Ectodermal cell (in vitro differentiated cells): ENCODE data around the gene SGMS1.
"Not testable (repeated sequence)": the region's sequence is repeated elsewhere in the genome, so short reads cannot be mapped to it uniquely, and the experiment has no call there.

ENCODE experiments used
- H3K27ac ChIP-seq: 2 replicates; pipeline ENCODE4 v1.7.0; 2013; ENCODE audit warnings: mild to moderate bottlenecking, low read depth, low read length; ENCODE audit not compliant: insufficient read depth, poor library complexity, severe bottlenecking
- H3K27me3 ChIP-seq: 2 replicates; pipeline ENCODE4 v1.7.0; 2013; ENCODE audit warnings: mild to moderate bottlenecking, low read length; ENCODE audit not compliant: insufficient read depth, control insufficient read depth, poor library complexity, severe bottlenecking
- H3K36me3 ChIP-seq: one replicate; pipeline ENCODE4 v1.7.0; 2013; ENCODE audit warnings: low read length; ENCODE audit not compliant: control insufficient read depth, insufficient read depth
- H3K4me1 ChIP-seq: one replicate; pipeline ENCODE4 v1.7.0; 2013; ENCODE audit warnings: low read length; ENCODE audit not compliant: control insufficient read depth, insufficient read depth
- H3K4me3 ChIP-seq: 2 replicates; pipeline ENCODE4 v1.7.0; 2013; ENCODE audit warnings: low read depth, low read length, control low read depth; ENCODE audit not compliant: insufficient read depth
- H3K9me3 ChIP-seq: 2 replicates; pipeline ENCODE4 v1.7.0; 2013; ENCODE audit warnings: mild to moderate bottlenecking, low read length, moderate library complexity; ENCODE audit not compliant: control insufficient read depth
- WGBS, 2 experiments: methylation state at CpG; one replicate each; pipeline ENCODE4 v1.1.7; 2013; ENCODE audit warnings: missing lambda C conversion rate in 2 of 2; 5-methylcytosine and 5-hydroxymethylcytosine counted together

SGMS1 gene

GRCh38 chr10:50364730-50365129 lies 259.0 kb downstream of the SGMS1 start:
- H3K4me3 ChIP-seq, H3K36me3 ChIP-seq, H3K9me3 ChIP-seq, H3K27ac ChIP-seq, H3K27me3 ChIP-seq, H3K4me1 ChIP-seq: not testable (repeated sequence)
- 90 to 95% methylated on average over 3 of the region's 3 CpGs for WGBS, 2 experiments

- Histone ChIP-seq H3K4me3 (no peak overlapping the region), H3K9me3 (no peaks in the 10 kb centered on the region), H3K36me3 (no peaks in the 10 kb centered on the region), H3K27me3 (no peaks in the 10 kb centered on the region), H3K4me1 (no peaks in the 10 kb centered on the region), H3K27ac (no peak overlapping the region)
- 100% methylated on average over 1 to 2 of the region's 2 CpGs for WGBS, 2 experiments
Measured at GRCh38 chr10:50362547-50363125, 261.1 kb downstream of the SGMS1 start.

GRCh38 chr10:50361946-50362345 lies 261.8 kb downstream of the SGMS1 start:
- Histone ChIP-seq H3K27ac (no peak overlapping the region), H3K9me3 (no peaks in the 10 kb centered on the region), H3K36me3 (no peaks in the 10 kb centered on the region), H3K4me3 (no peak overlapping the region), H3K4me1 (no peaks in the 10 kb centered on the region), H3K27me3 (no peaks in the 10 kb centered on the region)
- WGBS, 2 experiments: 80% methylated on average over 1 of the region's 1 CpG; no CpG with 5 or more reads in 1 of the 2 experiments

- Histone ChIP-seq H3K36me3 (no peaks in the 10 kb centered on the region), H3K4me3 (no peak overlapping the region), H3K4me1 (no peaks in the 10 kb centered on the region), H3K27me3 (no peaks in the 10 kb centered on the region), H3K27ac (no peak overlapping the region), H3K9me3 (no peaks in the 10 kb centered on the region)
- WGBS, 2 experiments: 89 to 92% methylated on average over 4 of the region's 5 CpGs
Measured at GRCh38 chr10:50360077-50360850, 263.5 kb downstream of the SGMS1 start.

- WGBS, 2 experiments: 89% methylated on average over 1 of the region's 1 CpG; no CpG with 5 or more reads in 1 of the 2 experiments
Measured at GRCh38 chr10:50358925-50359687, 264.6 kb downstream of the SGMS1 start.

GRCh38 chr10:50358411-50358810 lies 265.3 kb downstream of the SGMS1 start:
- H3K27ac ChIP-seq: no peak overlapping the region
- WGBS, 2 experiments: 89 to 90% methylated on average over 2 of the region's 2 CpGs
- no peaks in the 10 kb centered on the region for H3K36me3 ChIP-seq
- no peaks in the 10 kb centered on the region for H3K27me3 ChIP-seq
- no peak overlapping the region for H3K4me3 ChIP-seq
- no peaks in the 10 kb centered on the region for H3K4me1 ChIP-seq
- no peaks in the 10 kb centered on the region for H3K9me3 ChIP-seq

More at GRCh38 chr10:50358925-50359687, 264.6 kb downstream of the SGMS1 start:
- H3K4me3 ChIP-seq: no peak overlapping the region
- no peaks in the 10 kb centered on the region for H3K9me3 ChIP-seq
- no peaks in the 10 kb centered on the region for H3K4me1 ChIP-seq
- H3K27ac ChIP-seq: no peak overlapping the region
- no peaks in the 10 kb centered on the region for H3K27me3 ChIP-seq
- no peaks in the 10 kb centered on the region for H3K36me3 ChIP-seq

GRCh38 chr10:50356481-50356832 lies 267.3 kb downstream of the SGMS1 start:
- H3K36me3 ChIP-seq, H3K27ac ChIP-seq, H3K4me1 ChIP-seq, H3K9me3 ChIP-seq, H3K4me3 ChIP-seq, H3K27me3 ChIP-seq: not testable (repeated sequence)
- no CpG with 5 or more reads among the region's 1 CpG for WGBS, 2 experiments

- not testable (repeated sequence) for H3K27me3 ChIP-seq, H3K4me1 ChIP-seq, H3K9me3 ChIP-seq, H3K4me3 ChIP-seq, H3K27ac ChIP-seq, H3K36me3 ChIP-seq
- 93 to 94% methylated on average over 29 of the region's 33 CpGs for WGBS, 2 experiments
Measured at GRCh38 chr10:50355693-50356480, 267.9 kb downstream of the SGMS1 start.

GRCh38 chr10:50351483-50352146 lies 272.1 kb downstream of the SGMS1 start:
- no peak overlapping the region for H3K4me3 ChIP-seq
- H3K9me3 ChIP-seq: no peaks in the 10 kb centered on the region
- 93 to 99% methylated on average over 5 to 7 of the region's 7 CpGs for WGBS, 2 experiments

More at GRCh38 chr10:50351483-50352146, 272.1 kb downstream of the SGMS1 start:
- H3K27me3 ChIP-seq: no peaks in the 10 kb centered on the region
- no peaks in the 10 kb centered on the region for H3K36me3 ChIP-seq
- H3K27ac ChIP-seq: no peak overlapping the region
- H3K4me1 ChIP-seq: no peaks in the 10 kb centered on the region
